ENCODE measurements around the gene GULP1.

The GULP1 gene

GRCh38 chr2:188441288-188441947 is 149.7 kb downstream of the GULP1 start:
- Histone ChIP-seq H3K79me2 (ENCODE audit: insufficient read depth, low read length) (no peaks in the 10 kb centered on the region), H3K27ac (ENCODE audit: low read length) (no peak overlapping the region), H3K4me1 (ENCODE audit: insufficient read depth, low read length) (no peaks in the 10 kb centered on the region), H3K36me3 (ENCODE audit: insufficient read depth, low read length) (no peaks in the 10 kb centered on the region), H4K20me1 (ENCODE audit: insufficient read depth, low read length) (no peaks in the 10 kb centered on the region), H3K4me2 (ENCODE audit: insufficient read depth, low read length) (no peak overlapping the region), H2AFZ (ENCODE audit: low read depth, low read length) (no peak overlapping the region), H3K9me3 (ENCODE audit: insufficient read depth, low read length, severe bottlenecking) (no peaks in the 10 kb centered on the region), H3K4me3 (ENCODE audit: low read depth in 1 of 2, low read length in 2 of 2) (no peak overlapping the region), H3K27me3 (ENCODE audit: insufficient read depth, low read length, poor library complexity) (no peaks in the 10 kb centered on the region), H3K9ac (ENCODE audit: low read depth, low read length) (no peak overlapping the region)
- TF ChIP-seq CTCF (IDR thresholded peaks at IDR 0.05; ENCODE audit: borderline replicate concordance, extremely low read depth, low read length, poor library complexity, severe bottlenecking) (no peak), EZH2 (IDR thresholded peaks at IDR 0.05; ENCODE audit: borderline replicate concordance, low read depth, low read length, severe bottlenecking) (no peak)
- DNase-seq (no peak), ATAC-seq (ENCODE audit: insufficient read depth, low read depth) (no peak)

GRCh38 chr2:188443207-188443606 is 151.5 kb downstream of the GULP1 start:
- Histone ChIP-seq H3K36me3 (ENCODE audit: insufficient read depth, low read length) (no peaks in the 10 kb centered on the region), H3K27ac (ENCODE audit: low read length) (no peak overlapping the region), H3K9me3 (ENCODE audit: insufficient read depth, low read length, severe bottlenecking) (no peaks in the 10 kb centered on the region), H3K9ac (ENCODE audit: low read depth, low read length) (no peak overlapping the region), H3K27me3 (ENCODE audit: insufficient read depth, low read length, poor library complexity) (no peaks in the 10 kb centered on the region), H3K4me3 (ENCODE audit: low read depth in 1 of 2, low read length in 2 of 2) (no peak overlapping the region), H3K79me2 (ENCODE audit: insufficient read depth, low read length) (no peaks in the 10 kb centered on the region), H3K4me1 (ENCODE audit: insufficient read depth, low read length) (no peaks in the 10 kb centered on the region), H4K20me1 (ENCODE audit: insufficient read depth, low read length) (no peaks in the 10 kb centered on the region), H3K4me2 (ENCODE audit: insufficient read depth, low read length) (no peak overlapping the region), H2AFZ (ENCODE audit: low read depth, low read length) (no peak overlapping the region)
- no peak for DNase-seq
- no peak for ATAC-seq (ENCODE audit: insufficient read depth, low read depth)
- TF ChIP-seq CTCF (IDR thresholded peaks at IDR 0.05; ENCODE audit: borderline replicate concordance, extremely low read depth, low read length, poor library complexity, severe bottlenecking) = no peak
- TF ChIP-seq EZH2 (IDR thresholded peaks at IDR 0.05; ENCODE audit: borderline replicate concordance, low read depth, low read length, severe bottlenecking) = no peak

- Histone ChIP-seq H3K36me3 (ENCODE audit: insufficient read depth, low read length) (no peaks in the 10 kb centered on the region), H3K4me3 (ENCODE audit: low read depth in 1 of 2, low read length in 2 of 2) (no peak overlapping the region), H3K27me3 (ENCODE audit: insufficient read depth, low read length, poor library complexity) (no peaks in the 10 kb centered on the region), H4K20me1 (ENCODE audit: insufficient read depth, low read length) (no peaks in the 10 kb centered on the region), H3K4me2 (ENCODE audit: insufficient read depth, low read length) (no peak overlapping the region), H3K9ac (ENCODE audit: low read depth, low read length) (no peak overlapping the region), H3K4me1 (ENCODE audit: insufficient read depth, low read length) (no peaks in the 10 kb centered on the region), H3K79me2 (ENCODE audit: insufficient read depth, low read length) (no peaks in the 10 kb centered on the region), H3K9me3 (ENCODE audit: insufficient read depth, low read length, severe bottlenecking) (no peaks in the 10 kb centered on the region), H3K27ac (ENCODE audit: low read length) (no peak overlapping the region), H2AFZ (ENCODE audit: low read depth, low read length) (no peak overlapping the region)
- ATAC-seq (ENCODE audit: insufficient read depth, low read depth) (no peak), DNase-seq (no peak)
- no peak for TF ChIP-seq CTCF (IDR thresholded peaks at IDR 0.05; ENCODE audit: borderline replicate concordance, extremely low read depth, low read length, poor library complexity, severe bottlenecking)
- TF ChIP-seq EZH2 (IDR thresholded peaks at IDR 0.05; ENCODE audit: borderline replicate concordance, low read depth, low read length, severe bottlenecking) = no peak
These were observed 152.6 kb downstream of the GULP1 start for GRCh38 chr2:188444106-188444835.

Measured in DND-41 (cell line).